Tibial nerve (tissue), 4 donors: ENCODE results near the gene FAM13A. TPM values are rescaled to one million over a fixed set of nuclear protein-coding genes. Genes with fewer than 3 reads are reported as not detected.

Experiments
- DNase-seq, 2 donors: peaks; one replicate each; pipeline ENCODE4 v3.0.0-alpha.2; 2019; ENCODE audit warnings: low spot score in 2 of 2
- H3K27ac ChIP-seq, 4 donors: fragments of 200-600 bp; sonication (generic) in 3 of 4; one replicate each; pipeline ENCODE4 v1.5.1; 2017 to 2019; ENCODE audit warnings: mild to moderate bottlenecking in 1 of 4
- H3K27me3 ChIP-seq, 2 donors: fragments of 200-600 bp; sonication (generic) in 1 of 2; one replicate each; pipeline versions ENCODE4 v1.5.1 to v1.6.0; 2017 to 2019
- H3K36me3 ChIP-seq, 3 donors: fragments of 200-600 bp; sonication (generic); one replicate each; pipeline ENCODE4 v1.5.1; 2018 to 2019
- H3K4me1 ChIP-seq, 4 donors: fragments of 200-600 bp; sonication (generic) in 3 of 4; one replicate each; pipeline ENCODE4 v1.5.1; 2017 to 2019
- H3K4me3 ChIP-seq, 4 donors: fragments of 200-600 bp; sonication (generic) in 3 of 4; one replicate each; pipeline ENCODE4 v1.5.1; 2017 to 2019; ENCODE audit warnings: mild to moderate bottlenecking in 1 of 4, moderate library complexity in 1 of 4
- H3K9me3 ChIP-seq, 4 donors: fragments of 200-600 bp; sonication (generic) in 3 of 4; one replicate each; pipeline ENCODE4 v1.5.1; 2017 to 2019
- EP300 ChIP-seq, 2 donors: sonication (generic); formaldehyde crosslinking; IDR thresholded peaks; one replicate each; pipeline ENCODE4 v1.6.1; 2017; ENCODE audit warnings: antibody characterized with exemption in 2 of 2, mild to moderate bottlenecking in 1 of 2
- POLR2A ChIP-seq, 2 donors: fragments of 450-650 bp; IDR thresholded peaks; one replicate each; pipeline ENCODE4 v1.6.1; 2017; ENCODE audit warnings: antibody characterized with exemption in 2 of 2, mild to moderate bottlenecking in 2 of 2, moderate library complexity in 2 of 2
- WGBS, 2 donors: methylation state at CpG; one replicate each; pipeline ENCODE4 v1.1.5; 2018; 5-methylcytosine and 5-hydroxymethylcytosine counted together
- total RNA-seq, 4 donors: library from RNA; depleted of rRNA; stranded (reverse); fragments of >200 nt; gene quantifications; one replicate each; pipeline ENCODE4 v1.1.0, GENCODE V29; 2016
- TF ChIP-seq, protein P1 (sequence below), 5 experiments: fragments of 200-600 bp in 3 of 5; fragments of 450-650 bp in 2 of 5; sonication (generic) in 3 of 5; IDR thresholded peaks; one replicate each; pipeline ENCODE4 v1.5.1; 2016 to 2019; ENCODE audit warnings: antibody characterized with exemption in 5 of 5, mild to moderate bottlenecking in 3 of 5, moderate library complexity in 2 of 5

FAM13A gene
- total RNA-seq, 4 donors from 2014 or later = 48.8 to 77.6 (median 58.8) TPM

DNA sequence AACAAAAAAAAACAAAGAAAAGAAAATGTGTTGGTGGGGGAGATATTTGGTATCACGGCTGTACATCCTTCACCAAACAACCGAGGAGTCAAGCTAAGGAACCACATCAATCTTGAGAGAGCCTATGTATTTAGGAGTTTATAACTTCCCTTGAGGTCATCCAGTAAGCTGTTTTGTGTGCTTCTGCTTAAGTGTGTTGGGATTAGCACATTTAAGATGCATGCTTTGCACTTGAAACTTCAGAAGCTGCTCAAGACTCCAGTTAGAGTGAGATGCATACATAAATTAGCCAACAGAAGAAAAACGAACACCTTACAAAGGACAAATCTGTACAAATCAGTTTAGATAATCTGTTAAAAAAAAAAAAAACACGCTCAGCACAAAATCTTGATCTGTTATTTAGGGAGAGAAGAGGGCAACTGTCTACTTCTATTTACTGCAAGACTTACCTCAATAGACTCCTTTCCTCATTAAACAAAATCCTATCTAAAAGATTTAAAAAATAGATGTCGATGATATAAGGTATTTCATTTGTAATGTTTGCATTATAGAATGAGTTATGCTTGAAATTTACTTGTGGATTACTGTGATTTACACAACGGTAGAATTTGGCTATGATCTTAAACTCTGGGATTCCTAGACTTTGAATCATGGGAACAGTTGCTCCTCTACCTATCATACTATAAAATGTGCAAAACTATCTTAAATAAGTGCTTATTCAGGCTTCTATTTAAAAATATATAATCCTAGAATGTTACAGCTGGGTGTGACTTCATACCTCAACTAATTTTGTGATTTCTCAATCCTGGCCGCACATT, 305.5 kb downstream of the FAM13A start:
- H3K4me3 ChIP-seq = no peak overlapping the region
- H3K4me1 ChIP-seq = peaks cover 0 to 2% (median 0%) of the 10 kb centered on the region in 4 donors
- DNase-seq = no peak
- no peak for TF ChIP-seq POLR2A (IDR thresholded peaks at IDR 0.05)
- 91 to 93% methylated on average over 7 of the region's 7 CpGs for WGBS, 2 donors
- H3K36me3 ChIP-seq = peaks cover 0 to 61% (median 6%) of the 10 kb centered on the region in 3 donors
- no peaks in the 10 kb centered on the region for H3K9me3 ChIP-seq
- no peaks in the 10 kb centered on the region for H3K27me3 ChIP-seq
- no peak overlapping the region for H3K27ac ChIP-seq

DNA sequence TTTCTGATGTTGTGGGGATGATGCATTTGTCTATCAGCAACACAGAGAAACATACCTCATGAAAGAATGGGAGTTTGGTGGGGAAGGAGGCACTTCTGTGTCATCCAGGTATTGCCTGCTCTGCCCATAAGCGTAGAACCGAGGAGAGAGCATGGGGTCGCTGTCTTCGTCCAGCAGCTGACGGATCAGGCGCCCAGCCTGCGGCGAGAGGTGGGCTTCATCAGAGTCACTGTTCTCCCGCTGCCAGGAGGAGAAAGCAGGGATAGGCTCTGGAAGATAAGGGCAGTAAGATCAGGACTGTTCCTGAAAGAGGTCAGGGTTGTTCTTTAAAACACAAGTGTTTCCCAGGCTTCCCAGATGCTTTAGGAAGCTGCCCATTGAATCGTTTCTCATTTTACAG, 306.6 kb downstream of the FAM13A start:
- H3K27me3 ChIP-seq = no peaks in the 10 kb centered on the region
- H3K4me3 ChIP-seq = no peak overlapping the region
- DNase-seq = no peak
- no peak overlapping the region for H3K27ac ChIP-seq
- WGBS, 2 donors = 90 to 98% methylated on average over 10 of the region's 10 CpGs
- H3K4me1 ChIP-seq = peaks cover 0 to 12% (median 3%) of the 10 kb centered on the region in 4 donors
- H3K36me3 ChIP-seq = peaks cover 0 to 65% (median 6%) of the 10 kb centered on the region in 3 donors
- TF ChIP-seq POLR2A (IDR thresholded peaks at IDR 0.05) (no peak), EP300 (IDR thresholded peaks at IDR 0.05) (no peak)
- TF ChIP-seq, protein P1, sequence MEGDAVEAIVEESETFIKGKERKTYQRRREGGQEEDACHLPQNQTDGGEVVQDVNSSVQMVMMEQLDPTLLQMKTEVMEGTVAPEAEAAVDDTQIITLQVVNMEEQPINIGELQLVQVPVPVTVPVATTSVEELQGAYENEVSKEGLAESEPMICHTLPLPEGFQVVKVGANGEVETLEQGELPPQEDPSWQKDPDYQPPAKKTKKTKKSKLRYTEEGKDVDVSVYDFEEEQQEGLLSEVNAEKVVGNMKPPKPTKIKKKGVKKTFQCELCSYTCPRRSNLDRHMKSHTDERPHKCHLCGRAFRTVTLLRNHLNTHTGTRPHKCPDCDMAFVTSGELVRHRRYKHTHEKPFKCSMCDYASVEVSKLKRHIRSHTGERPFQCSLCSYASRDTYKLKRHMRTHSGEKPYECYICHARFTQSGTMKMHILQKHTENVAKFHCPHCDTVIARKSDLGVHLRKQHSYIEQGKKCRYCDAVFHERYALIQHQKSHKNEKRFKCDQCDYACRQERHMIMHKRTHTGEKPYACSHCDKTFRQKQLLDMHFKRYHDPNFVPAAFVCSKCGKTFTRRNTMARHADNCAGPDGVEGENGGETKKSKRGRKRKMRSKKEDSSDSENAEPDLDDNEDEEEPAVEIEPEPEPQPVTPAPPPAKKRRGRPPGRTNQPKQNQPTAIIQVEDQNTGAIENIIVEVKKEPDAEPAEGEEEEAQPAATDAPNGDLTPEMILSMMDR (IDR thresholded peaks at IDR 0.05) = no peak
- H3K9me3 ChIP-seq = no peaks in the 10 kb centered on the region

- DNase-seq = no peak
- WGBS, 2 donors = 91 to 95% methylated on average over 7 of the region's 7 CpGs
- H3K27me3 ChIP-seq = no peaks in the 10 kb centered on the region
- no peak overlapping the region for H3K4me3 ChIP-seq
- H3K36me3 ChIP-seq = peaks cover 0 to 60% (median 6%) of the 10 kb centered on the region in 3 donors
- H3K4me1 ChIP-seq = peaks cover 0 to 29% (median 4%) of the 10 kb centered on the region in 4 donors
- H3K27ac ChIP-seq = no peak overlapping the region
- no peaks in the 10 kb centered on the region for H3K9me3 ChIP-seq
- TF ChIP-seq POLR2A (IDR thresholded peaks at IDR 0.05) (no peak), EP300 (IDR thresholded peaks at IDR 0.05) (no peak)
- TF ChIP-seq, protein P1 (IDR thresholded peaks at IDR 0.05) = no peak
Measured at GRCh38 chr4:88747351-88747750, 309.6 kb downstream of the FAM13A start.

DNA sequence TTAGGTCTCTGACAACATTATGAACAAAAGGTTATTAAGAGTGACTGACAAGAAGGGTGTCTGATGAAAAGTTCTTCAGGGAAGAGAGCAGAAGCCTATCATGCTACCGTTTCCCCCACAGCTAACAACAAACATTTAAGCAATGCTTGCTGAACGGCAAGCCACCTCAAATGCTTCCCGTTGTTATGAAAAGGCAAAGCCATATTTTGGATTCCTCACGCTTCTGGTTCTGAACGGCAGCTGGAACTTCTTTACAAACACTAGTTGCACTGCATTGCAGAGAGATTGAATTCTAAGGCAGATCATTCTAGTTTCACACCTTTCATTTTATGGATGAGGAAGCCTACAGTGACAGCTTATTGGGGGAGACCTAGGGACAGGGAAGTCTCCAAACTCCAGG, 310.8 kb downstream of the FAM13A start:
- peaks cover 0 to 50% (median 4%) of the 10 kb centered on the region in 3 donors for H3K36me3 ChIP-seq
- H3K27ac ChIP-seq = peak overlapping the region in 3 of 4 donors; percentile 41 to 70 (median 62)
- no peaks in the 10 kb centered on the region for H3K27me3 ChIP-seq
- no peak overlapping the region for H3K4me3 ChIP-seq
- TF ChIP-seq, protein P1 (IDR thresholded peaks at IDR 0.05) = no peak
- no peak for TF ChIP-seq EP300 (IDR thresholded peaks at IDR 0.05)
- TF ChIP-seq POLR2A (IDR thresholded peaks at IDR 0.05) = no peak
- WGBS, 2 donors = 45 to 66% methylated on average over 5 of the region's 5 CpGs
- H3K4me1 ChIP-seq = peaks cover 0 to 29% (median 4%) of the 10 kb centered on the region in 4 donors
- no peaks in the 10 kb centered on the region for H3K9me3 ChIP-seq
- DNase-seq = no peak

- H3K4me1 ChIP-seq = peaks cover 0 to 29% (median 4%) of the 10 kb centered on the region in 4 donors
- no peaks in the 10 kb centered on the region for H3K9me3 ChIP-seq
- DNase-seq = no peak
- H3K27me3 ChIP-seq = no peaks in the 10 kb centered on the region
- peaks cover 0 to 45% (median 0%) of the 10 kb centered on the region in 3 donors for H3K36me3 ChIP-seq
- H3K4me3 ChIP-seq = no peak overlapping the region
- peak overlapping the region; percentile 10 to 70 (median 52) for H3K27ac ChIP-seq
- 54 to 62% methylated on average over 1 of the region's 1 CpG for WGBS, 2 donors
- TF ChIP-seq, protein P1 (IDR thresholded peaks at IDR 0.05) = no peak
- no peak for TF ChIP-seq EP300 (IDR thresholded peaks at IDR 0.05)
- no peak for TF ChIP-seq POLR2A (IDR thresholded peaks at IDR 0.05)
Measured at GRCh38 chr4:88745581-88746163, 311.3 kb downstream of the FAM13A start.
